ENCODE measurements around the gene ABCD1.
"Not testable (repeated sequence)": the region's sequence is repeated elsewhere in the genome, so short reads cannot be mapped to it uniquely, and the experiment has no call there.

Gene ABCD1

DNA sequence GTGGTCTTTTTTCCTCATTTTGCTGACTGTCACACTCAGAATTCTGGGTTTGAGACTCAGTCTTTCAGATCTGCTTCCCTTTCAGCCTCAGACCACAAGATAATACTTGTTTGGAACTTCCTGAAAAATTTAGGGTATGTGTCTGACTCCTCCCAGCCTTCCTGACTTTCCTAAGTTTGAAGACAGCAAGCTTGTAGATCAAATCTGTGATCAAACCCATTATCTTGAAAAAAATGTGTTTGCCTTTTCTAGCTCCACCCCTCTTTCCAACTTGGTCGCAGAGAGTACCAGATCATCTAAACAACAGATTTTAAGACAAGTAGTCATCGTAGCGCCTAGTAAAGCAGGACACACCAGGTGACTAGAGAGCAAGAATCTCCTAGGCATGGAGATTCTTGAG, 10.4 kb upstream of the ABCD1 start:
- no peak for DNase-seq

DNA sequence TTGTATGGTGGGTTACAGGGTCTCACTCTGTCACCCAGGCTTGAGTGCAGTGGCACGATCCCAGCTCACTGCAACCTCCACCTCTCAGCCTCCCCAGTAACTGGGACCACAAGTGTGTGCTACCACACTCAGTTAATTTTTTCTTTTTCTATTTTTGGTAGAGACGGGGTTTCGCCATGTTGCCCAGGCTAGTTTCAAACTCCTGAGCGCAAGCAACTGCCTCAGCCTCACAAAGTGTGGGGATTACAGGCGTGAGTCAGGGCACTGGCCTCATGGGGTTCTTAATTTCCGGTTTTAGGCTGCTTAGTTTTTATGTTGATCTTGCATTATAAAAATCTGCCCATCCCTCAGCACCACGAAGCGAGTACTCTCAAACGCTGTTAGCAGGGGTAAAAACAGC, 7.2 kb upstream of the ABCD1 start:
- no peak for DNase-seq

DNA sequence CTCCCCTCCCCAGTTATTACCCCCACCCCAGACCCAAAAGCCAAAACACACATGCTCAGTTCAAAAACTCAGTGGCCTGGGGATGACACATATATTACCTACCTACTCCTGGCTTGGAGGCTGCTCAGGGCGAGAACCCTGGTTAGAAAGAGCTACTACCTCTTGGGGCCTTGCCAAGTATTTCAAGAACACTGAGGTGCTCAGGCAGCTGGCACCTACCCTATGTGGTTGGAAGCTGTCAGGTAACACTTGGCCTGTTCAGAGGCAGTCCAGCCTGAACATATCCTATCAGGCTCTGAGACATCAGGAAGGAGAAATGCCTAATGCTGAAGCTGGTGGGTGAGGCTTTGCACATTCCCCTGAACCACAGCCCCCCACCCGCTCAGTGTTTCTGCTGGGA, 5.4 kb upstream of the ABCD1 start:
- no peak for DNase-seq

DNA sequence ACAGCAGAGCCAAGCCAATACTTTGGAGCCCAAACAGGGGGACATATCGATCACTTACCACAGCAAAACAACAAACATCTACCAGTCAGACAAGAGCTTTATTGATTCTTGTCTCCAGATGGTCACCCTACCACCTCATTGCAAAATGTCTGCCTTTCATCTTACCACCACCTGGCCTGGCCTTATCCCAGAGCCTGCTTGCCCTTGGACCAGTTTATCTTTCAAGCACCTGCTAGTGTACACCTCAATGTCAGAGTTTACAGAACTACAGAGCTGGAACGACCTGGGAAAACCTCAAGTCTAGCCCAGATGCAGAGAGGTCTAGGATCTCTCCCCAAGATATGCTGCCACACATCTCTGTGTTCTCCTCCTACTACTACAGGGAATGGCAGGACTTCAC, 5.0 kb upstream of the ABCD1 start:
- no peak for DNase-seq

DNA sequence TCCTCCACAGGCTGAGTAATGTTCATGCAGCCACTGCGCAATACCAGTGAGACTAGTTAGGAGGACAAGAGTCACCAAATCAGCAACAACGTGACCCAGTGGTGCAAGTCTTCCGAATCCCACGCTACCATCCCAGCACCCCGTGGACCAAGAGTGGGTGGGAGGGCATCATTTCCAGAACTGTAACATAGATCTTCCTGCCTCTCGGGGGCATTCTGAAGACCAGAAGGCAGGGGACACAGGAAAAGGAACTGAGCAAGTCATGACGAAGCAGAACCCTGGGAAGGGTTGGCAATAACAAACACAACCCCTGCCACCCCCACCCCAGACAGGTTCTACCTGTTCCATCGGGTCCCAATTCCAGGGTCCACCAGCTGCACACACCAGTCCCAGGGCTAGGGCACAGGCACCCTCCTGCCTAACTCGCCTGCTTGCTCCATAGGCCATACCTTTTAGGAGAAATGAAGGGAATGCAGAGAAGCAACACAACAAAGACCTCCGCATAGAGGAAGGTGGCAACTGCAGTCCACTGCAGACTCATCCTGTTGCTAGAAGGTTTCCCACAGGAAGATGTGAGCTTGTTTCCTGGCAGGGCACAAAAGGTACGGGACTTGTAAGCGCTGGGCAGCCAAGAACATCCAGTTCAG, 1.8 kb upstream of the ABCD1 start:
- DNase-seq: no peak

DNA sequence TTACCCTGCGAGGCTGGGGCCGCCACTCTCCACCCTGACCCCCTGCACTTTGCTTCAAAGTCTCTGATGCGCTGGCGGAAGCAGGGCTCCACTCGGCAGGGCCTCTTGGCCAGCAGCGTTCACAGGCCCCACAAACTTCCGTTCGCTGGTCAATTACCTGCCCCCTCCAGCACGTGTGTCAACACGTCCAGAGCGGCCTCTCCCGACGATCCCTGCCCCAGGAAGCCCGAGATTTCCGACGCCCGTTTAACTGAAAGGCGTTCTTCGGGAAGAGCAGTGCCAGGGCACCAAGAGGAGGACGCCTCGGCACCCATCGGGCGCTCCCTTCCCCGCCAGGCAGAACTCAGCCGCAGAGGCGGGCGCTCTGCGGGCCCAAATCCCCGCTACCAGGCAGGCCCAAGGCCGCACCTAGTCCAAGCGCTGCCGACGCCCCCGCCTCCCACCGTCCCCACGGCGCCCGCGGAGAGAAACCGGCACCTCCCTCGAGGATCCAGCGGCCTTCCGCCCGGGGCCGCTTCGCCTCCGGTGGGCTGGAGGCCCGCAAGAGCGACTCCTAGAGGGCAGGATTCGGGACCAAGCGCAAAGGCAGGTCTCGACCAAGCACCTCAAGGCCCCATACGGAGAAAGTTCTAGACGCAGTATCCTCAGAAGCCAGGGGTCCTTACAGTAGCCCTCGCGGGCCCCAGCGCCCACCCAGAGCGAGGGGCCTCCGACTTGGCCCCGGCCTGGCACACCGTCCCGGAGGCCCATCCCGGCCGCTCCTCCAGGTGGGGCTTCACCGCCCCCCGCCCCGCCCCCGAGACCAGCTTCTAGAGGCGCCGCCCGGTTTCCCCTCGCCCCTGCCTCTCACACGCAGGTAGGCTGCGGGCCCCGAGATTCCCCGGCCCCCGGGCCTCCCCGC, 1.1 kb upstream of the ABCD1 start:
- no peak for DNase-seq

DNA sequence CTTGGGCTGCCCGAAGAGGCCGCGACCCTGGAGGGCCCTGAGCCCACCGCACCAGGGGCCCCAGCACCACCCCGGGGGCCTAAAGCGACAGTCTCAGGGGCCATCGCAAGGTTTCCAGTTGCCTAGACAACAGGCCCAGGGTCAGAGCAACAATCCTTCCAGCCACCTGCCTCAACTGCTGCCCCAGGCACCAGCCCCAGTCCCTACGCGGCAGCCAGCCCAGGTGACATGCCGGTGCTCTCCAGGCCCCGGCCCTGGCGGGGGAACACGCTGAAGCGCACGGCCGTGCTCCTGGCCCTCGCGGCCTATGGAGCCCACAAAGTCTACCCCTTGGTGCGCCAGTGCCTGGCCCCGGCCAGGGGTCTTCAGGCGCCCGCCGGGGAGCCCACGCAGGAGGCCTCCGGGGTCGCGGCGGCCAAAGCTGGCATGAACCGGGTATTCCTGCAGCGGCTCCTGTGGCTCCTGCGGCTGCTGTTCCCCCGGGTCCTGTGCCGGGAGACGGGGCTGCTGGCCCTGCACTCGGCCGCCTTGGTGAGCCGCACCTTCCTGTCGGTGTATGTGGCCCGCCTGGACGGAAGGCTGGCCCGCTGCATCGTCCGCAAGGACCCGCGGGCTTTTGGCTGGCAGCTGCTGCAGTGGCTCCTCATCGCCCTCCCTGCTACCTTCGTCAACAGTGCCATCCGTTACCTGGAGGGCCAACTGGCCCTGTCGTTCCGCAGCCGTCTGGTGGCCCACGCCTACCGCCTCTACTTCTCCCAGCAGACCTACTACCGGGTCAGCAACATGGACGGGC, 579 bp downstream of the ABCD1 start:
- no peak for DNase-seq

DNA sequence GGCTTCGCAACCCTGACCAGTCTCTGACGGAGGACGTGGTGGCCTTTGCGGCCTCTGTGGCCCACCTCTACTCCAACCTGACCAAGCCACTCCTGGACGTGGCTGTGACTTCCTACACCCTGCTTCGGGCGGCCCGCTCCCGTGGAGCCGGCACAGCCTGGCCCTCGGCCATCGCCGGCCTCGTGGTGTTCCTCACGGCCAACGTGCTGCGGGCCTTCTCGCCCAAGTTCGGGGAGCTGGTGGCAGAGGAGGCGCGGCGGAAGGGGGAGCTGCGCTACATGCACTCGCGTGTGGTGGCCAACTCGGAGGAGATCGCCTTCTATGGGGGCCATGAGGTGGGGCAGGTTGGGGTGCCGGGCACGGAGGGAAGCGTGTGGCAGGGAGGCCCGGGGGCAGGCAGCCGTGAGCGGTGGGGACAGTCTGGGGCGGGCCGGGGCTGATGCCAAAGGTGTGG, 1.2 kb downstream of the ABCD1 start:
- no peak for DNase-seq

DNA sequence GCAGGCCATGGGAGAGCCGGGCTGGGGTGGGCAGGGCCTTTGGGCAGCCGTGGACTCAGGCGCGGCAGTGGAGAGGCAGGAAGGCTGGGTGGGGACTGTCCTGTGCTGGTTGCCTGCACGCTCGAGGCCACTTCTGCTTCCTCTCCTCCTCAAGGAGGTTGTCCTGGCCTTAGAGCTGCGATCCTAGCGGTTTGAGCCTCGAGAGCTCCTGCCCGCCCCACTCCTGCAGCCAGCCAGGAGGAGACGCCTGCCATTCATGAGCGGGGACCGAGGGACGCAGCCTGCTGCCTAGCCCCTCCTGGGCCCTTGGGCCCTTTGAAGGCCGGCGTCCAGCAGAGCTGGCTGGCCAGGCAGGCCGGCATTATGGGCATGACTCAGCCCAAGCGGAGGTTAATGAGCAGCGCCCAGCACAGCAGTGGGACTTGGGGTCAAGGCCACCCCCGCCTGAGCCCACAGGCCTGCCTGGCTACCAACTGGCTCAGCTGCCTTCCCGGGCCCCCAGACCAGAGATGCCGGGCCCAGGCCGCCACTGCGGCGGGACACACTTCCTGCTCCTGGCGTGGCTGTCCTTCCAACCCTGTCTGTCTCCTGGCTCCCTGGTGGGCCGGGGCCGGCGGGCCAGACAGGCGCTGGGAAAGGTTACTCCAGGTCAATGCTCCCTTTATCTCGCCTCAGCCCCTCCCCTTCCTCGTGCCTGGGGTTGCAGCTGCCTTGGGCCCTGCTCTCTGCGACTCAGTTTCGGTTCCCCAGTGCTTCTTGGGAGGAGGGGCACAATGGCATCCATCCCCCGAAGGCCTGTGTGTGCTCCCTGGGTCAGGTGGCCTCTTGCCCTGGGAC, 1.8 kb downstream of the ABCD1 start:
- no peak for DNase-seq

DNA sequence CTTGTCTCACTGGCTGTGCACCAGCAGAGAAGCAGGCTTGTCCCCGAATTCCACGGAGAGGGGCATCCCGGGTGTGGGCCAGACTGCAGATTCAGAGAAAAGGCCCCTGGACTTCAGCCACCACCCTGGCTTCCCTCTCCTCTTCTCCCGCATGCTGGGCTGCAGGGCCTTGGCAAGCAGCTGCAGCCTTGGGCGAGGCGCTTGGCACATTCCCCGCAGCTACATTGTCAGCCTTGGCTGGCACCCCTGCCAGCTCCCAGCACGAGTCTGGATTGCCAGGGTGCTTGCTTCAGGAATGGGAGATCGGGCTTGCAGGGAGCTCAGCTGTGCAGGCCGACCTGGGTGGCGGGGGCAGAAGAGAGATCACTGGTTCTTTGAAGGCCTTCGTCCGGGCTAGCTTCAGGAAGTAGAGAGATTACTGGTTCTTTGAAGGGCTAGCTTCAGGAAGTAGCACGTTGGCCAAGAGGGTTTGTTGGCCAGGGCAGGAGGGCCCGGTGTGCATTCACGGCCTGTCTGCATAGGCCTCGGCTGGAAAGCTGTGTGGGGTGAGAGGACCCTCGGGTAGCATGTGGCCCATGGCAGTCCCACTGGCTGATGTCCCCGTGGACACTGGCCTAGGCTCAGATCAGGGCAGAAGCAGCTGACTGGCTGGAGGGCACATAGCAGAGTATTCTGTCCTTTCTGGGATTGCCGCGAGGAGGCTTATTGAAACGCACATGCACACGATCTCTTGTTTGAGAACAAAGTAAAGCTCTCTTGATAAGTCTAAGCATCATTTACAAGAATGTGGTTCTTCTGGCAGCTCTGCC, 2.7 kb downstream of the ABCD1 start:
- DNase-seq: no peak

DNA sequence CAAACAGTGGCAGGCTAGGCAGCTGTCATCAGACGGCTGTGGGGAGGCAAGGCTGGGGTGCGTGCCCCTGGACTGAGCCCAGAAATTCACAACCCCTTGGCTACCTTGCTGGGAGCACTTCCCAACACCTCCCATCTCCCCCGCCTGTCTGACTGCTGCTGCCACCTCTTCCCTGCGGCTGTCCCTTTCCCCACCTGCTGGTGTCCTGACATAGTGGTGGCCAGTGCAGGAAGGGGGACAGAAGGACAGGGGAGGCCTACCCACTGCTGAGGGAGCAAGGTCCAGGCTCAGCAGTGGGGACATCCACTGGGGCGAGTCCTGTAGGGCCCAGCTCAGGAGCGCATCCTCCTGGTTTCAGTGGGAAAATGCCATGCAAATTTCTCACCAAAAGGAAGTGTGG, 3.4 kb downstream of the ABCD1 start:
- no peak for DNase-seq

DNA sequence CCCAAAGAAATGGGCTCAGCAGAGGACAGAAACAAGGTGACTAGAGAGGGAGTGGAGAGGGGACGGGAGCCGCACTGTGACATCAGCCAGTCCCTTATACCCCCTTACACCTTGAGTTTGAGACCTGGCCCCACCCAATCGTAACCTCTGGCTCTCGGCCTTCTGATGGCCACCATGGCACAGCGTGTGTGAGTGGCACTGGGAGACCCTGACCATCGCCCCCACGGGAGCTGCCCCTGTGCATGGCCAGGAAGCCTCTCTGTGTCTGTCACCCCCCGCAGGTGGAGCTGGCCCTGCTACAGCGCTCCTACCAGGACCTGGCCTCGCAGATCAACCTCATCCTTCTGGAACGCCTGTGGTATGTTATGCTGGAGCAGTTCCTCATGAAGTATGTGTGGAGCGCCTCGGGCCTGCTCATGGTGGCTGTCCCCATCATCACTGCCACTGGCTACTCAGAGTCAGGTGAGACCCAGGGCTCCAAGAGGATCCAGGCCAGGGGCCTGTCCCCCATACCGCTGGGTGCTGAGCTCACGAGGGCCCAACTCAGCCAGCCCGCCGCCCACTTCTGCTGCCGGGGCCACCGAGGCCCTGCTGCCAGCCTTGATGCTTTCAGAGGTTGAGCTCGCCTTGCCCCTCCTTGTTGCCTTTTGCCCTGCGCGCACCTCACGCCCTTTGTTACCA, 4.4 kb downstream of the ABCD1 start:
- no peak for DNase-seq

DNA sequence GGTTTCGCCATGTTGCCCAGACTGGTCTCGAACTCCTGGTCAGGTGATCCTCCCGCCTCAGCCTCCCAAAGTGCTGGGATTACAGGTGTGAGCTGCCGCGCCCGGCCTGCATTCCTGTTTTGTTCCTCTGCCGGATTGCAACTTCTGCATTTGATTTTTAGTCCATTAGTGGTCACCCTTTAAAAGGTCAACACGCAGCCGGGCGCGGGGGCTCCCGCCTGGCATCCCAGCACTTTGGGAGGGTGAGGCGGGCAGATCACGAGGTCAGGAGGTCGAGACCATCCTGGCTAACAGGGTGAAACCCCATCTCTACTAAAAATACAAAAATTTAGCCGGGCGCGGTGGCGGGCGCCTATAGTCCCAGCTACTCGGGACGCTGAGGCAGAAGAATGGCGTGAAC, 5.5 kb downstream of the ABCD1 start:
- not testable (repeated sequence) for DNase-seq

DNA sequence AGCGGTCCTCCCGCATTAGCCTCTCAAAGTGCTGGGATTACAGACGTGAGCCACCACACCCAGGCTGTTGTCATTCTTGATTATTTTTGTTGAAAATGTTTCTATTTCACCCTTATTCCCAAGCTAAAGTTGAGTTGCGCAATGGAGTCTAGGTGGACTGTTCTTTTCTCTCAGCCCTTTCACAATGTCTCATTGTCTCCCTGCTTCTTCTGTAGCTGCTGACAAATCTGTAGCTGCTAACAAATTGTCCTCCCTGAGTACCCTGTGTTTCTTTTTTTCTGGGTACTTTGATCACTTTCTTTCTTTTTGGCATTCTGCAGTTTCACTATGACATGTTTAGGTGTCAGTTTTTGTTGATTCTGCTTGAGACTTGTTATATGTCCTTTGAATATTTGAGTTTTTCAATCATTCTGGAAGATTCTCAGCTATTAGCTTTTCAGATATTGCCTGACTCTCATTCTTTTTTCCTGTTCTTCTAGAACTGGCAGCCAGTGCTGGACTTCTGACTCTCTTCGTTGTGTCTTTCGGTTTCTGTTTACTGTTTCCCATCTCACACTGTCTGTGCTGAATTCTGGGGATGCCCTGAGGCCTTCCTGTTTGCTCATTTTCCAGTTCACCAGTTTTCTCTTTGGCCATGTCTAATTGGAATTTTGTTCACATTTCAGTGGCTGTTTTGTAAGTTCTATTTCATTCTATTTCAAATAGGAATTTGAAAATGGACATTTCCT, 6.6 kb downstream of the ABCD1 start:
- no peak for DNase-seq

DNA sequence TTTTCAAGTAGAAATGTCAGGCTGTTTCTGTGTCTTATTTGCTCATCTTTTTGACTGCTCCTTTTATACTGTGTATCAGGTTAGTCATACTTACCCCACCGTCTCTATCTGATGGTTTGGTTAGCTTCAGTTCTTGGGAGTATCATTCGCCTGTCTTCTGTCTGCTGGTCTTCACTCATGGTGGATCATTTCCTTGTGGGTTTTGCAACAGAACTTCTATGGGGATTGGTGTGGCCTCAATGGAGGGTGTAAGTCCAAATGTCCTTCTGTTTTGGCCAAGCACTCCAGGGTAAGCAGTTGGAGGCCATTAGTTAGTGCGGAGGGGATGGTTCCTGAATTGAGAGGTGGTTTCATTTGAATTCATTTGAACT, 7.2 kb downstream of the ABCD1 start:
- no peak for DNase-seq

DNA sequence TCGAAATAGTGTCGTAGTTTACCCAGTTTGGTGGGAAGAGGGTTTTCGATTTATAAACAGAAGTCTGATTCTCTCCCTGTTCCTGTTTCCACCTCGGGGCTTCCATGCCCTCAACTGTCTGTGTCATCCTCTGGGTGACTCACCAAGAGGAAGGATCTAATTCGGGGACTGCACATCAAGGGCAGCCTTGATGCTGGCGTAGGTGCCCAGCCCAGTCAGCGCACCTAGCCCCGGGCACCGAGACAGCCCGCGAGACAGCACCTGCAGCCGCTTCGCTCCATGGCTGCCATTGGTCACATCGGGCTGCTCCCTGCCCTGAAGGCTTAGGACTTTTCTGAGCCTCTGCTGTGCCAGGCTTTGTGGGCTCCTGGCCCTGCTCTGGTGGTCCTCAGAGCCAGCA, 7.7 kb downstream of the ABCD1 start:
- DNase-seq: no peak

DNA sequence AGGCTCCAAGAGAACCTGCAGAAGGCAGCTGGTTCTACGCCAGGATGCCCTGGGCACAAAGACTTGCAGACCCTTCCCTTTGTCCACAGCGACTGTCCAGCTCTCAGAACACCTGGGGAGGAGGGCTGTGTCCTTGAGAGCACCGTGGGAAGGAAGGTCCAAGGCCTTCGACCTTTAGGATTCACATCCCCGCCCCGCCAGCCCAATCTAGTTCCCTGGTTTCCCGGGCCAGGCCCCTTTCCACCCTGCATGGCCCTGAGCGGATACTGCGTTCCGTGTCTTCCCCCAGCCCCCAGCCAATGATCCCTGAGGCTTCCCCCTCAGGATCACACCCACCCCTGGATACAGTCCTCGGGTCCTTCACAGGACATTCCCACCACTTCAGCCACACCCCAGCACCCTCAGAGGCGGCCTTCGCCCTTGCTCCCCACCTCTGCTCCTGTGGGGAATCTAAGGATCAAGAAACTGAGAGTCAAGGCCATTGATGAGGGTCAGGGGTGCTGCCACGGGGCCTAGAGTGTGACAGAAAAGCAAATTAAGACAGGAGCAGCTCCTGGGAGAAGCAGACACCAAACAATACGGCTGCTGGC, 9.1 kb downstream of the ABCD1 start:
- no peak for DNase-seq

DNA sequence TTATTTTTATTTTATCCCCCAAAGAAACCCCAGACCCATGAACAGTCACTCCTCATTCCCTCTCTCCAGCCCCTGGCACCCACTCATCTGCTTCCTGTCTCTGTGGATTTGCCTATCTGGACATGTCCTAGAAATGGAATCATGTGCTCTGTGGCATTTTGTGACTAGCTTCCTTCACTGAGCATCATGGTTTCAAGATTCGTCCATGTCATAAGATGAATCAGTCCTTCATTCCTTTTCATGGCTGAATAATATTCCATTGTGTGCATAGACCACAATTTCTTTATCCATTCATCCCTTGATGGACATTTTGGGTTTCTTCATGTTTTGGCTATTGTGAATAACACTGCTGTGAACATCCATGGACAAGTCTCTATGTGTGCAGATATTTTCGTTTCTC, 10.2 kb downstream of the ABCD1 start:
- no peak for DNase-seq

DNA sequence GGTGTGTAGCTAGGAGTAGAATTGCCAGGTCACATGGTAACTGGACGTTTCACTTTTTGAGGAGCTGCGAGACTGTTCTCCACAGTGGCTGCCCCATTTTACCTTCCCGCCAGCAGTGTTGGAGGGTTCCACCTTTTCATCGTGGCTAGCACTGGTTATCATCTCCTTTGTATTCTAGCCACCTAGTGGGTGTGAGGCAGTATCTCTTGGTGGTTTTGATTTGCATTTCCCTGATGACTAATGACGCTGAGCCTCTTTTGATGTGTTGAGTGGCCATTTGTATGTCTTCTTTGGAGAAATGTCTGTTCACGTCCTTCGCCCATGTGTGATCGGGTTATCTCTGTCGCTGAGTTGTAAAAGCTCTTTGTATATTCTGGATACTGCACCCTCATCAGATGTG, 10.6 kb downstream of the ABCD1 start:
- DNase-seq: no peak
